Measurements from ENCODE around the gene SNX30. TPM values are rescaled to one million over a fixed set of nuclear protein-coding genes. Genes with fewer than 3 reads are reported as not detected.

The SNX30 gene
- total RNA-seq, 2 donors from 2014 or later = 7.7 to 9.3 TPM

GRCh38 chr9:112831281-112831851 lies 80.8 kb downstream of the SNX30 start:
- no peak overlapping the region for H3K27ac Mint-ChIP-seq
- peaks cover 3% of the 10 kb centered on the region for H3K36me3 Mint-ChIP-seq (ENCODE audit: low read depth)

GRCh38 chr9:112831969-112832368 lies 81.4 kb downstream of the SNX30 start:
- peaks cover 5% of the 10 kb centered on the region for H3K36me3 Mint-ChIP-seq (ENCODE audit: low read depth)
- no peaks in the 10 kb centered on the region for H3K9me3 ChIP-seq (ENCODE audit: control insufficient read depth, low read length, poor library complexity, severe bottlenecking)
- ATAC-seq = no peak
- H3K4me3 Mint-ChIP-seq = no peak overlapping the region
- no peaks in the 10 kb centered on the region for H3K27me3 Mint-ChIP-seq
- no peak overlapping the region for H3K27ac Mint-ChIP-seq
- DNase-seq = no peak
- H3K4me1 Mint-ChIP-seq = peaks cover 2% of the 10 kb centered on the region

More at GRCh38 chr9:112831281-112831851, 80.8 kb downstream of the SNX30 start:
- H3K27me3 Mint-ChIP-seq = no peaks in the 10 kb centered on the region
- ATAC-seq (no peak), DNase-seq (no peak)
- no peaks in the 10 kb centered on the region for H3K9me3 ChIP-seq (ENCODE audit: control insufficient read depth, low read length, poor library complexity, severe bottlenecking)
- peaks cover 2% of the 10 kb centered on the region for H3K4me1 Mint-ChIP-seq
- H3K4me3 Mint-ChIP-seq = no peak overlapping the region

- Mint-ChIP-seq H3K27me3 (no peaks in the 10 kb centered on the region), H3K36me3 (ENCODE audit: low read depth) (peaks cover 5% of the 10 kb centered on the region), H3K4me3 (peak overlapping the region; percentile 2), H3K27ac (peak overlapping the region; percentile 29), H3K4me1 (peaks cover 3% of the 10 kb centered on the region)
- ATAC-seq (no peak), DNase-seq (no peak)
- H3K9me3 ChIP-seq (ENCODE audit: control insufficient read depth, low read length, poor library complexity, severe bottlenecking) = no peaks in the 10 kb centered on the region
Observed at GRCh38 chr9:112833081-112833480, 82.5 kb downstream of the SNX30 start.

- no peak overlapping the region for H3K4me3 Mint-ChIP-seq
- no peaks in the 10 kb centered on the region for H3K27me3 Mint-ChIP-seq
- H3K4me1 Mint-ChIP-seq = peaks cover 4% of the 10 kb centered on the region
- peaks cover 13% of the 10 kb centered on the region for H3K36me3 Mint-ChIP-seq (ENCODE audit: low read depth)
- ATAC-seq (no peak), DNase-seq (no peak)
- no peak overlapping the region for H3K27ac Mint-ChIP-seq
- no peaks in the 10 kb centered on the region for H3K9me3 ChIP-seq (ENCODE audit: control insufficient read depth, low read length, poor library complexity, severe bottlenecking)
Observed at GRCh38 chr9:112836394-112836793, 85.8 kb downstream of the SNX30 start.

- ATAC-seq = no peak
- no peaks in the 10 kb centered on the region for H3K9me3 ChIP-seq (ENCODE audit: control insufficient read depth, low read length, poor library complexity, severe bottlenecking)
- no peak for DNase-seq
- Mint-ChIP-seq H3K36me3 (ENCODE audit: low read depth) (peaks cover 10% of the 10 kb centered on the region), H3K4me3 (no peak overlapping the region), H3K27ac (no peak overlapping the region), H3K4me1 (peaks cover 4% of the 10 kb centered on the region), H3K27me3 (no peaks in the 10 kb centered on the region)
Observed at GRCh38 chr9:112838342-112838741, 87.8 kb downstream of the SNX30 start.

- Mint-ChIP-seq H3K27me3 (no peaks in the 10 kb centered on the region), H3K4me1 (peaks cover 10% of the 10 kb centered on the region), H3K27ac (no peak overlapping the region), H3K4me3 (no peak overlapping the region), H3K36me3 (ENCODE audit: low read depth) (peaks cover 10% of the 10 kb centered on the region)
- ATAC-seq (no peak), DNase-seq (no peak)
- H3K9me3 ChIP-seq (ENCODE audit: control insufficient read depth, low read length, poor library complexity, severe bottlenecking) = no peaks in the 10 kb centered on the region
Observed at GRCh38 chr9:112839331-112839730, 88.8 kb downstream of the SNX30 start.

- no peak for DNase-seq
- Mint-ChIP-seq H3K27me3 (no peaks in the 10 kb centered on the region), H3K27ac (no peak overlapping the region), H3K4me3 (no peak overlapping the region), H3K36me3 (ENCODE audit: low read depth) (peaks cover 10% of the 10 kb centered on the region), H3K4me1 (peaks cover 16% of the 10 kb centered on the region)
- H3K9me3 ChIP-seq (ENCODE audit: control insufficient read depth, low read length, poor library complexity, severe bottlenecking) = no peaks in the 10 kb centered on the region
- no peak for ATAC-seq
Observed at GRCh38 chr9:112841261-112841660, 90.7 kb downstream of the SNX30 start.

GRCh38 chr9:112842555-112842954 lies 92.0 kb downstream of the SNX30 start:
- Mint-ChIP-seq H3K27ac (no peak overlapping the region), H3K4me3 (no peak overlapping the region), H3K27me3 (no peaks in the 10 kb centered on the region), H3K36me3 (ENCODE audit: low read depth) (peaks cover 8% of the 10 kb centered on the region), H3K4me1 (peaks cover 16% of the 10 kb centered on the region)
- no peaks in the 10 kb centered on the region for H3K9me3 ChIP-seq (ENCODE audit: control insufficient read depth, low read length, poor library complexity, severe bottlenecking)
- ATAC-seq (no peak), DNase-seq (no peak)

- no peaks in the 10 kb centered on the region for H3K9me3 ChIP-seq (ENCODE audit: control insufficient read depth, low read length, poor library complexity, severe bottlenecking)
- peaks cover 14% of the 10 kb centered on the region for H3K4me1 Mint-ChIP-seq
- peak overlapping the region; percentile 32 for H3K27ac Mint-ChIP-seq
- peaks cover 3% of the 10 kb centered on the region for H3K36me3 Mint-ChIP-seq (ENCODE audit: low read depth)
- DNase-seq (peak; percentile 52 to 64 (median 58)), ATAC-seq (peak; percentile 77)
- H3K4me3 Mint-ChIP-seq = peak overlapping the region; percentile 47
- H3K27me3 Mint-ChIP-seq = no peaks in the 10 kb centered on the region
Observed at GRCh38 chr9:112844771-112845542, 94.4 kb downstream of the SNX30 start.

GRCh38 chr9:112846528-112847488 lies 96.2 kb downstream of the SNX30 start:
- H3K4me3 Mint-ChIP-seq = no peak overlapping the region
- H3K36me3 Mint-ChIP-seq (ENCODE audit: low read depth) = peaks cover 6% of the 10 kb centered on the region
- peaks cover 14% of the 10 kb centered on the region for H3K4me1 Mint-ChIP-seq
- H3K27me3 Mint-ChIP-seq = no peaks in the 10 kb centered on the region
- ATAC-seq = no peak
- no peak overlapping the region for H3K27ac Mint-ChIP-seq
- no peak for DNase-seq
- H3K9me3 ChIP-seq (ENCODE audit: control insufficient read depth, low read length, poor library complexity, severe bottlenecking) = no peaks in the 10 kb centered on the region

GRCh38 chr9:112848316-112849151 lies 98.0 kb downstream of the SNX30 start:
- Mint-ChIP-seq H3K27ac (peak overlapping the region; percentile 11), H3K4me1 (peaks cover 18% of the 10 kb centered on the region), H3K4me3 (no peak overlapping the region), H3K27me3 (no peaks in the 10 kb centered on the region), H3K36me3 (ENCODE audit: low read depth) (peaks cover 8% of the 10 kb centered on the region)
- H3K9me3 ChIP-seq (ENCODE audit: control insufficient read depth, low read length, poor library complexity, severe bottlenecking) = no peaks in the 10 kb centered on the region
- DNase-seq (no peak), ATAC-seq (no peak)

- Mint-ChIP-seq H3K4me1 (peaks cover 10% of the 10 kb centered on the region), H3K27ac (no peak overlapping the region), H3K36me3 (ENCODE audit: low read depth) (peaks cover 8% of the 10 kb centered on the region), H3K4me3 (no peak overlapping the region), H3K27me3 (no peaks in the 10 kb centered on the region)
- DNase-seq (no peak), ATAC-seq (no peak)
- no peaks in the 10 kb centered on the region for H3K9me3 ChIP-seq (ENCODE audit: control insufficient read depth, low read length, poor library complexity, severe bottlenecking)
Observed at GRCh38 chr9:112849363-112849922, 98.9 kb downstream of the SNX30 start.
